Sigmoid colon (tissue), 7 donors: ENCODE data around the gene DPYSL4. TPM values are rescaled to one million over a fixed set of nuclear protein-coding genes. Genes with fewer than 3 reads are reported as not detected.

Experiments used
- DNase-seq: peaks from one replicate; pipeline ENCODE4 v3.0.0-alpha.2; 2019
- H3K27ac ChIP-seq, 4 donors: fragments of 200-600 bp; sonication (generic); one replicate each; pipeline ENCODE4 v1.5.1; 2016 to 2019; ENCODE audit warnings: mild to moderate bottlenecking in 1 of 4
- H3K27me3 ChIP-seq, 3 donors: fragments of 200-600 bp; sonication (generic); one replicate each; pipeline ENCODE4 v1.5.1; 2019; ENCODE audit warnings: mild to moderate bottlenecking in 1 of 3
- H3K36me3 ChIP-seq, 4 donors: fragments of 200-600 bp; sonication (generic); one replicate each; pipeline ENCODE4 v1.5.1; 2016 to 2019
- H3K4me1 ChIP-seq, 4 donors: fragments of 200-600 bp; sonication (generic); one replicate each; pipeline ENCODE4 v1.5.1; 2017 to 2019
- H3K4me3 ChIP-seq, 4 donors: fragments of 200-600 bp; sonication (generic); one replicate each; pipeline ENCODE4 v1.5.1; 2017 to 2019; ENCODE audit warnings: mild to moderate bottlenecking in 2 of 4, moderate library complexity in 1 of 4
- H3K9me3 ChIP-seq, 4 donors: fragments of 200-600 bp in 3 of 4; sonication (generic) in 3 of 4; one replicate each; pipeline versions ENCODE4 v1.5.1 to v1.6.1; 2013 to 2019
- EP300 ChIP-seq, 4 donors: sonication (generic); formaldehyde crosslinking; IDR thresholded peaks; one replicate each; pipeline ENCODE4 v1.6.1; 2017; ENCODE audit warnings: antibody characterized with exemption in 4 of 4
- POLR2A ChIP-seq, 2 donors: fragments of 450-650 bp; IDR thresholded peaks; one replicate each; pipeline ENCODE4 v1.6.1; 2016; ENCODE audit warnings: antibody characterized with exemption in 2 of 2, mild to moderate bottlenecking in 2 of 2, moderate library complexity in 2 of 2
- POLR2AphosphoS5 ChIP-seq, 4 donors: sonication (generic); formaldehyde crosslinking; IDR thresholded peaks; one replicate each; pipeline ENCODE4 v1.6.1; 2017; ENCODE audit warnings: antibody characterized with exemption in 4 of 4
- WGBS, 2 donors: extraction: QIAGEN DNeasy Blood & Tissue Kit; methylation state at CpG; one replicate each; pipeline ENCODE4 v1.1.7; 2013; 5-methylcytosine and 5-hydroxymethylcytosine counted together
- intact Hi-C: fragments of 100-400 bp; cut with DNase I; formaldehyde crosslinking; loops from one replicate; pipeline ENCODE4 v1.15.1; 2023
- polyA plus RNA-seq, 3 donors: library from polyadenylated mRNA; stranded (reverse); fragments of 200-250 nt; gene quantifications; one replicate each; pipeline ENCODE4 v1.2.3, GENCODE V29; 2013
- total RNA-seq, 4 donors: library from RNA; depleted of rRNA; stranded (reverse); fragments of >200 nt; gene quantifications; one replicate each; pipeline ENCODE4 v1.1.0, GENCODE V29; 2016
- TF ChIP-seq, protein P1 (sequence below), 4 experiments: fragments of 450-650 bp in 3 of 4; fragments of 200-600 bp in 1 of 4; IDR thresholded peaks; one replicate each; pipeline ENCODE4 v1.5.1; 2016 to 2019; ENCODE audit warnings: antibody characterized with exemption in 4 of 4, mild to moderate bottlenecking in 3 of 4, moderate library complexity in 2 of 4
- donor health status: healthy with polysubstance abuse.
- donor health status: Bipolar disorder and iron deficiency.
- donor health status: healthy.

DPYSL4 gene
- total and polyA plus RNA-seq, 7 donors = under 0.01 to 1.9 (median 0.63) TPM; not detected in 1

DNA sequence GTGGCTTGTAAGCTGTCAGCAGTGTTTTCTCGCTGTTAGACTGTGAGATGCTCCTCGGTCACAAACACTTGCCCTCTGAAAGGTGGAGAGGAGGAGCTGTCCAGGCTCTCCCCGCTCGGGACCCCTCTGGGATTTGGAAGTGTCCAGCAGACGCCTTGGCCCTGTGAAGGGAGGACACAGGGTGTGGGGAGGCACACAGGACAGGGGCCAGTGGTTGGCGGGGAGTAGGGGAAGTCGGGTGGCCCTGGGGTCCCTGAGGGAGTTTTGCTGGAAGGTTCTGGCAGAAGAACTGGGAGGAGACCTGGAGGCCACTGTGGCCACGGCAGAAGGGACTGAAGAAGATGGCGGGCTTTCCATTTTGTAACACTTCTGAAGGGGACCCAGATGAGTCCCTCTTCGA lies 47.2 kb upstream of the DPYSL4 start:
- Histone ChIP-seq H3K9me3 (no peaks in the 10 kb centered on the region), H3K4me3 (no peak overlapping the region), H3K36me3 (peaks cover 0 to 4% (median 0%) of the 10 kb centered on the region in 4 donors), H3K4me1 (peaks cover 0 to 7% (median 3%) of the 10 kb centered on the region in 4 donors), H3K27me3 (no peaks in the 10 kb centered on the region), H3K27ac (no peak overlapping the region)
- TF ChIP-seq EP300 (IDR thresholded peaks at IDR 0.05) (no peak), POLR2AphosphoS5 (IDR thresholded peaks at IDR 0.05) (no peak), POLR2A (IDR thresholded peaks at IDR 0.05) (no peak)
- TF ChIP-seq, protein P1, sequence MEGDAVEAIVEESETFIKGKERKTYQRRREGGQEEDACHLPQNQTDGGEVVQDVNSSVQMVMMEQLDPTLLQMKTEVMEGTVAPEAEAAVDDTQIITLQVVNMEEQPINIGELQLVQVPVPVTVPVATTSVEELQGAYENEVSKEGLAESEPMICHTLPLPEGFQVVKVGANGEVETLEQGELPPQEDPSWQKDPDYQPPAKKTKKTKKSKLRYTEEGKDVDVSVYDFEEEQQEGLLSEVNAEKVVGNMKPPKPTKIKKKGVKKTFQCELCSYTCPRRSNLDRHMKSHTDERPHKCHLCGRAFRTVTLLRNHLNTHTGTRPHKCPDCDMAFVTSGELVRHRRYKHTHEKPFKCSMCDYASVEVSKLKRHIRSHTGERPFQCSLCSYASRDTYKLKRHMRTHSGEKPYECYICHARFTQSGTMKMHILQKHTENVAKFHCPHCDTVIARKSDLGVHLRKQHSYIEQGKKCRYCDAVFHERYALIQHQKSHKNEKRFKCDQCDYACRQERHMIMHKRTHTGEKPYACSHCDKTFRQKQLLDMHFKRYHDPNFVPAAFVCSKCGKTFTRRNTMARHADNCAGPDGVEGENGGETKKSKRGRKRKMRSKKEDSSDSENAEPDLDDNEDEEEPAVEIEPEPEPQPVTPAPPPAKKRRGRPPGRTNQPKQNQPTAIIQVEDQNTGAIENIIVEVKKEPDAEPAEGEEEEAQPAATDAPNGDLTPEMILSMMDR (IDR thresholded peaks at IDR 0.05) = no peak
- peak; percentile 54 for DNase-seq
- intact Hi-C loops = no loop called here
- 74 to 81% methylated on average over 10 of the region's 10 CpGs for WGBS, 2 donors

DNA sequence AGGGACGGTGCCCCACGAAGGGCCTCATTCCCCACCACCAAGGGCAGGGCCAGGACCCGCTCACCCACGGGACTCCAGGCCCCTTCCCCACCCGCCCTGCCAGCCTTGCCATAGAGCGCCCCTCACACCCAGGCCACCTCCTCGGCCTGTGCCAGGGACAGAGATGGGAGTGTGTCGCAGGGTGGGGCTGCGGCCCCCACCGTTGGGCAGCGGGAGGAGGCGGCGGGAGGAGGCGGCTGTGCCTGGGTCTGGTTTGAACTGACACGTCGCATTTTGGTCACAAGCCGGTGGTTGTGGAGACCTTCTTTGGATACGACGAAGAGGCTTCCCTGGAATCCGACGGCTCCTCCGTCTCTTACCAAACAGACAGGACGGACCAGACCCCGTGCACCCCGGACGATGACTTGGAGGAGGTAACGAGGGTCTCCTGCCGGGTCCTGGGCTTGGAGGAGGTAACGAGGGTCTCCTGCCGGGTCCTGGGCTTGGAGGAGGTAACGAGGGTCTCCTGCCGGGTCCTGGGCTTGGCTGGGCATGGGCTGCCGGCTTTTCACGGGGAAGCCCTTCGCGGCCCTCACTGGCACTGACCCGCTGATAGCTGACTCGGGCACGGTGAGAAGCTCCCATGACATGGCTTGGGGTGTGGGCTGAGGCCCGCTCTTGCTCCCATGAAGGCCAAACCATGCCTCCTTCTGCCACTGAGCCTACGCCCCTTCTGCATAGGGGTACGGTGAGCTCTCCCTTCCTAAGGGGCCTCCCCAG lies 46.4 kb upstream of the DPYSL4 start:
- Histone ChIP-seq H3K36me3 (no peaks in the 10 kb centered on the region), H3K27ac (no peak overlapping the region), H3K9me3 (no peaks in the 10 kb centered on the region), H3K4me1 (peaks cover 0 to 7% (median 3%) of the 10 kb centered on the region in 4 donors), H3K4me3 (no peak overlapping the region), H3K27me3 (no peaks in the 10 kb centered on the region)
- TF ChIP-seq POLR2A (IDR thresholded peaks at IDR 0.05) = no peak
- no peak for TF ChIP-seq EP300 (IDR thresholded peaks at IDR 0.05)
- no peak for TF ChIP-seq POLR2AphosphoS5 (IDR thresholded peaks at IDR 0.05)
- TF ChIP-seq, protein P1 (IDR thresholded peaks at IDR 0.05) = no peak
- intact Hi-C loops = loop anchor here (5.0 kb wide), 1 partner anchor 118 kb away; no protein-coding TSS in a partner anchor
- WGBS, 2 donors = 88 to 90% methylated on average over 42 of the region's 42 CpGs
- DNase-seq = peak; percentile 55

DNA sequence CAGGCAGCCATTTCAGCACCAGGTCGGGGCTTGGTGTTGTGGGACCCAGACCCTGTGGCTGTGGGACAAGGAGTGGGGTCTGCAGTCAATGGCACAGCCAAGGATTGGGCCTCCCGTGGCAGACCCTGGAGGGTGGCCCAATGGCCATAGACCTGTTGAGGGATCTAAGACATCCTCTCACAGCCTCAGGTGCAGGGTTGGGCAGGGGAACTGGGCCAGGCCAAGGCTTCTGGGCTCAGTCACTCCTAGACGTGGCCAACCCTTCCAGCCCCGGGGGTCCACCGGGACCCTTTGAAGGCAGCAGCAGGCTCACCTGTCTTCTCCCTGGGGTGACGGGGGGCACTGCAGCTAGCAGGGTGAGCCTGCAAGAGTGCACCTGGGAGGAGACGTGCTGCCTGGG lies 45.7 kb upstream of the DPYSL4 start:
- intact Hi-C loops = loop anchor here (5.0 kb wide), 1 partner anchor 119 kb away; no protein-coding TSS in a partner anchor
- Histone ChIP-seq H3K36me3 (no peaks in the 10 kb centered on the region), H3K27me3 (no peaks in the 10 kb centered on the region), H3K4me1 (peaks cover 0 to 7% (median 3%) of the 10 kb centered on the region in 4 donors), H3K9me3 (no peaks in the 10 kb centered on the region), H3K27ac (no peak overlapping the region), H3K4me3 (no peak overlapping the region)
- DNase-seq = peak; percentile 59
- TF ChIP-seq POLR2AphosphoS5 (IDR thresholded peaks at IDR 0.05) (no peak), POLR2A (IDR thresholded peaks at IDR 0.05) (no peak), EP300 (IDR thresholded peaks at IDR 0.05) (no peak)
- TF ChIP-seq, protein P1 (IDR thresholded peaks at IDR 0.05) = no peak
- WGBS, 2 donors = 80 to 82% methylated on average over 7 of the region's 7 CpGs

- intact Hi-C loops = loop anchor here (1.0 to 5.0 kb wide), 3 partner anchors 104 to 257 kb away; no protein-coding TSS in a partner anchor
Observed at GRCh38 chr10:132141526-132142395, 45.0 kb upstream of the DPYSL4 start.

More at GRCh38 chr10:132141526-132142395, 45.0 kb upstream of the DPYSL4 start:
- Histone ChIP-seq H3K4me1 (peaks cover 0 to 7% (median 3%) of the 10 kb centered on the region in 4 donors), H3K27ac (no peak overlapping the region), H3K4me3 (no peak overlapping the region), H3K9me3 (no peaks in the 10 kb centered on the region), H3K27me3 (no peaks in the 10 kb centered on the region), H3K36me3 (no peaks in the 10 kb centered on the region)
- peak; percentile 63 for DNase-seq
- no peak for TF ChIP-seq POLR2AphosphoS5 (IDR thresholded peaks at IDR 0.05)
- no peak for TF ChIP-seq POLR2A (IDR thresholded peaks at IDR 0.05)
- TF ChIP-seq EP300 (IDR thresholded peaks at IDR 0.05) = no peak
- TF ChIP-seq, protein P1 (IDR thresholded peaks at IDR 0.05) = no peak
- WGBS, 2 donors = 80 to 86% methylated on average over 32 of the region's 32 CpGs
